Immature natural killer cell (primary cell): ENCODE data around the gene RNF20. TPM values are rescaled to one million over a fixed set of nuclear protein-coding genes. Genes with fewer than 3 reads are reported as not detected.
"Not testable (repeated sequence)": the region's sequence is repeated elsewhere in the genome, so short reads cannot be mapped to it uniquely, and the experiment has no call there.

Experiments used
- DNase-seq, 3 donors: peaks; one replicate each; pipeline ENCODE4 v3.0.0; 2022; ENCODE audit warnings: mixed read lengths in 1 of 3
- H3K27ac Mint-ChIP-seq, 6 donors: one replicate each; pipeline ENCODE4 v1.8.0; 2020; ENCODE audit warnings: mixed read lengths in 6 of 6, mild to moderate bottlenecking in 5 of 6, inconsistent platforms in 4 of 6, moderate library complexity in 3 of 6
- H3K27me3 Mint-ChIP-seq, 3 donors: one replicate each; pipeline ENCODE4 v1.8.0; 2020 to 2021; ENCODE audit warnings: low read depth in 3 of 3, mild to moderate bottlenecking in 3 of 3, mixed read lengths in 3 of 3, moderate library complexity in 3 of 3, inconsistent platforms in 1 of 3
- H3K36me3 Mint-ChIP-seq, 3 donors: one replicate each; pipeline ENCODE4 v1.8.0; 2020; ENCODE audit warnings: mixed read lengths in 3 of 3, inconsistent platforms in 2 of 3, mild to moderate bottlenecking in 2 of 3
- H3K4me1 Mint-ChIP-seq, 2 donors: one replicate each; pipeline ENCODE4 v1.8.0; 2020; ENCODE audit warnings: inconsistent platforms in 2 of 2, mild to moderate bottlenecking in 2 of 2, mixed read lengths in 2 of 2, moderate library complexity in 1 of 2
- H3K4me3 Mint-ChIP-seq, 5 donors: one replicate each; pipeline ENCODE4 v1.8.0; 2020; ENCODE audit warnings: mild to moderate bottlenecking in 5 of 5, mixed read lengths in 5 of 5, inconsistent platforms in 3 of 5, moderate library complexity in 3 of 5
- H3K9me3 Mint-ChIP-seq, 6 donors: one replicate each; pipeline ENCODE4 v1.8.0; 2020; ENCODE audit warnings: mild to moderate bottlenecking in 6 of 6, mixed read lengths in 6 of 6, inconsistent platforms in 4 of 6, moderate library complexity in 3 of 6
- polyA plus RNA-seq, 3 donors: library from polyadenylated mRNA; unstranded; fragments of 300-500 nt; fragmentation: Illumina TruSeq; gene quantifications; one replicate each; pipeline ENCODE4 v1.2.3, GENCODE V29; 2021

The RNF20 gene
- polyA plus RNA-seq, 3 donors from 2014 or later: 19.8 to 57.0 (median 26.9) TPM

DNA sequence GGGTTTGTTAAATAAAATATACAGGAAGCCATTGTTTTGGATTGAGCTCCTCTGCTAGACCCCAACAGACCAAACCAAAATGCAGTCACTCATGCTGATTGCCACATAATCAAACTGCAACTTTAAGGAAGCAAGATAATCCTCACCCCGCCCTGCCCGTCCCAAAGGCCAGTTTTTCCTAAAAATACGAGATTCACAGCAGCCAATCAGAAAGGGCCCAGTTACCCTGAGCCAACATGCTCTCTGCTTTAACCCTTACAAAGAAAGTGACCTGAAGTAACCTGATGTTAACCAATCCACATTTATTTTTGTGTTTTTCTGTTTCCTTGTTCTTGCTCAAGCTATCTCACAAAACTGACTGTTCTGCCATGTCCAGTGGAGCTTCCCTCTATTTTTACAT lies 21.5 kb upstream of the RNF20 start:
- Mint-ChIP-seq H3K36me3 (no peaks in the 10 kb centered on the region), H3K4me1 (no peaks in the 10 kb centered on the region), H3K4me3 (no peak overlapping the region), H3K27me3 (peaks cover 0 to 9% (median 6%) of the 10 kb centered on the region in 3 donors), H3K27ac (no peak overlapping the region), H3K9me3 (no peaks in the 10 kb centered on the region)
- no peak for DNase-seq

DNA sequence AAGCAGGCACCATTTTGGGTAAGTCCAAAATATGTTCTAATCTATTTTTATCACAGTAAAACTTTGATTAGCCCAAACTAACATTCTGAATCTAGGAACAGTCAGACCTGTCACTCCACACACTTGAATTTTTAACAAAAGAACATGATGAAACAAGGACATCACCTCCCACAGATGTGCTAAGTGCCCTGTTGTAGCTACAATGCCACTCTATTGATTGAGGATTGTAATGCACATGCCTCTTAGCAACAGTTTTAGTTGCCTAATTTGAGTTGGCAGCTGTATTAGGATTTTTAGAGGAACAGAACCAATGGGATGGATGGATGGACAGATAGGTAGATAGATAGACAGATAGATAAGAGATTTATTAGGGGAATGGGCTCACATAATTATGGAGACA lies 20.3 kb upstream of the RNF20 start:
- no peaks in the 10 kb centered on the region for H3K4me1 Mint-ChIP-seq
- no peak overlapping the region for H3K4me3 Mint-ChIP-seq
- DNase-seq: no peak
- peaks cover 0 to 4% (median 0%) of the 10 kb centered on the region in 6 donors for H3K9me3 Mint-ChIP-seq
- no peak overlapping the region for H3K27ac Mint-ChIP-seq
- H3K27me3 Mint-ChIP-seq: peaks cover 0 to 6% (median 4%) of the 10 kb centered on the region in 3 donors
- H3K36me3 Mint-ChIP-seq: no peaks in the 10 kb centered on the region

- no peak overlapping the region for H3K4me3 Mint-ChIP-seq
- H3K36me3 Mint-ChIP-seq: no peaks in the 10 kb centered on the region
- no peak for DNase-seq
- H3K27ac Mint-ChIP-seq: no peak overlapping the region
- H3K9me3 Mint-ChIP-seq: peaks cover 0 to 4% (median 0%) of the 10 kb centered on the region in 6 donors
- H3K27me3 Mint-ChIP-seq: peaks cover 0 to 7% (median 7%) of the 10 kb centered on the region in 3 donors
- H3K4me1 Mint-ChIP-seq: no peaks in the 10 kb centered on the region
These were observed 19.6 kb upstream of the RNF20 start for GRCh38 chr9:101514071-101514470.

GRCh38 chr9:101516655-101517054 lies 17.0 kb upstream of the RNF20 start:
- H3K27ac Mint-ChIP-seq: no peak overlapping the region
- H3K9me3 Mint-ChIP-seq: peaks cover 0 to 4% (median 0%) of the 10 kb centered on the region in 6 donors
- peaks cover 4 to 15% (median 6%) of the 10 kb centered on the region in 3 donors for H3K27me3 Mint-ChIP-seq
- H3K4me1 Mint-ChIP-seq: no peaks in the 10 kb centered on the region
- H3K4me3 Mint-ChIP-seq: no peak overlapping the region
- H3K36me3 Mint-ChIP-seq: no peaks in the 10 kb centered on the region
- no peak for DNase-seq

DNA sequence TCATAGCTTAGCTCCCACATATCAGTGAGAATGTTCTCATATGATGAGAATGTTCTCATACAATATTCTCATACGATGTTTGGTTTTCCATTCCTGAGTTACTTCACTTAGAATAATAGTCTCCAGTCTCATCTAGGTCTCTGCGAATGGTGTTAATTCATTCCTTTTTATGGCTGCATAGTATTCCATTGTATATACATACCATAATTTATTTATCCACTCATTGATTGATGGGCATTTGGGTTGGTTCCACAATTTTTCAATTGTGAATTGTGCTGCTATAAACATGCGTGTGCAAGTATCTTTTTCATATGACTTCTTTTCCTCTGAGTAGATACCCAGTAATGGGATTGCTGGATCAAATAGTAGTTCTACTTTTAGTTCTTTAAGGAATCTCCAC lies 15.2 kb upstream of the RNF20 start:
- H3K9me3 Mint-ChIP-seq, H3K4me3 Mint-ChIP-seq, H3K36me3 Mint-ChIP-seq, H3K27ac Mint-ChIP-seq, DNase-seq, H3K4me1 Mint-ChIP-seq: not testable (repeated sequence)
- peaks cover 4 to 15% (median 9%) of the 10 kb centered on the region in 3 donors for H3K27me3 Mint-ChIP-seq

GRCh38 chr9:101524371-101524770 lies 9.3 kb upstream of the RNF20 start:
- no peak for DNase-seq
- Mint-ChIP-seq H3K36me3 (no peaks in the 10 kb centered on the region), H3K4me3 (no peak overlapping the region), H3K27ac (no peak overlapping the region), H3K27me3 (peaks cover 4 to 13% (median 5%) of the 10 kb centered on the region in 3 donors), H3K4me1 (no peaks in the 10 kb centered on the region), H3K9me3 (no peaks in the 10 kb centered on the region)

GRCh38 chr9:101527066-101527465 lies 6.6 kb upstream of the RNF20 start:
- DNase-seq: no peak
- H3K9me3 Mint-ChIP-seq: no peaks in the 10 kb centered on the region
- no peaks in the 10 kb centered on the region for H3K36me3 Mint-ChIP-seq
- peaks cover 0 to 7% (median 2%) of the 10 kb centered on the region in 3 donors for H3K27me3 Mint-ChIP-seq
- no peak overlapping the region for H3K27ac Mint-ChIP-seq
- no peaks in the 10 kb centered on the region for H3K4me1 Mint-ChIP-seq
- no peak overlapping the region for H3K4me3 Mint-ChIP-seq

DNA sequence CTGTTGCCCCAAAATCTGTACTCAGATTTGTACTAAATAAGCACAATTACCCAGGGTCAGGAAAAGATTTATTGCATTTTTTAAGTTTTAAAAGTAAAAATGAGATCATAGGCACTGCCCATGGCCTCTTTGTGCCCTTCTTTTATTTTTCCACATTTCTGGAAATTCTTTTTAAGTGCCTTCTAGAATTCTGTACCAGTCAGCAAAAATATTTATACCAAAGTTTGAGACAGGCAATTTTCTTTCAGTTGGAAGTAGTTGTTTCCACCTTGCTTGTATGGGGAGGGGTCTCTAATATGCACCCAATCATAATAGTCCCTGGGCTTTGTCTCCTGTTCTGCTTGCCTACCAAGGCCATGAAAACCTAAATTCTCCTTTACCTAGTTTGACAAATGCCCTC lies 5.6 kb upstream of the RNF20 start:
- no peak for DNase-seq
- Mint-ChIP-seq H3K27me3 (peaks cover 0 to 7% (median 3%) of the 10 kb centered on the region in 3 donors), H3K4me3 (no peak overlapping the region), H3K9me3 (no peaks in the 10 kb centered on the region), H3K36me3 (no peaks in the 10 kb centered on the region), H3K27ac (no peak overlapping the region), H3K4me1 (peaks cover 3 to 4% of the 10 kb centered on the region in 2 donors)

- peak; percentile 52 to 62 (median 53) for DNase-seq
- H3K36me3 Mint-ChIP-seq: no peaks in the 10 kb centered on the region
- no peaks in the 10 kb centered on the region for H3K9me3 Mint-ChIP-seq
- H3K4me1 Mint-ChIP-seq: peaks cover 18 to 22% of the 10 kb centered on the region in 2 donors
- H3K27ac Mint-ChIP-seq: no peak overlapping the region
- H3K27me3 Mint-ChIP-seq: peaks cover 5 to 8% (median 5%) of the 10 kb centered on the region in 3 donors
- H3K4me3 Mint-ChIP-seq: no peak overlapping the region
These were observed 3.5 kb upstream of the RNF20 start for GRCh38 chr9:101530076-101530711.

GRCh38 chr9:101536351-101536750 lies 2.7 kb downstream of the RNF20 start:
- no peak overlapping the region for H3K27ac Mint-ChIP-seq
- peaks cover 0 to 7% (median 7%) of the 10 kb centered on the region in 3 donors for H3K36me3 Mint-ChIP-seq
- H3K27me3 Mint-ChIP-seq: peaks cover 5 to 8% (median 5%) of the 10 kb centered on the region in 3 donors
- no peak overlapping the region for H3K4me3 Mint-ChIP-seq
- peaks cover 22 to 23% of the 10 kb centered on the region in 2 donors for H3K4me1 Mint-ChIP-seq
- no peak for DNase-seq
- H3K9me3 Mint-ChIP-seq: no peaks in the 10 kb centered on the region

- Mint-ChIP-seq H3K27me3 (peaks cover 5 to 8% (median 5%) of the 10 kb centered on the region in 3 donors), H3K27ac (no peak overlapping the region), H3K4me1 (peaks cover 22 to 23% of the 10 kb centered on the region in 2 donors), H3K4me3 (no peak overlapping the region), H3K9me3 (no peaks in the 10 kb centered on the region), H3K36me3 (peaks cover 0 to 7% (median 7%) of the 10 kb centered on the region in 3 donors)
- DNase-seq: no peak
These were observed 3.3 kb downstream of the RNF20 start for GRCh38 chr9:101536938-101537337.

GRCh38 chr9:101540069-101540468 lies 6.4 kb downstream of the RNF20 start:
- Mint-ChIP-seq H3K9me3 (no peaks in the 10 kb centered on the region), H3K27ac (no peak overlapping the region), H3K4me3 (no peak overlapping the region), H3K4me1 (peaks cover 0 to 6% of the 10 kb centered on the region in 2 donors), H3K27me3 (no peaks in the 10 kb centered on the region), H3K36me3 (peaks cover 0 to 19% (median 10%) of the 10 kb centered on the region in 3 donors)
- DNase-seq: no peak

- no peak for DNase-seq
- peaks cover 0 to 2% (median 0%) of the 10 kb centered on the region in 3 donors for H3K27me3 Mint-ChIP-seq
- no peak overlapping the region for H3K27ac Mint-ChIP-seq
- no peaks in the 10 kb centered on the region for H3K4me1 Mint-ChIP-seq
- peaks cover 29 to 39% (median 30%) of the 10 kb centered on the region in 3 donors for H3K36me3 Mint-ChIP-seq
- H3K4me3 Mint-ChIP-seq: no peak overlapping the region
- H3K9me3 Mint-ChIP-seq: no peaks in the 10 kb centered on the region
These were observed 9.6 kb downstream of the RNF20 start for GRCh38 chr9:101543098-101543735.

DNA sequence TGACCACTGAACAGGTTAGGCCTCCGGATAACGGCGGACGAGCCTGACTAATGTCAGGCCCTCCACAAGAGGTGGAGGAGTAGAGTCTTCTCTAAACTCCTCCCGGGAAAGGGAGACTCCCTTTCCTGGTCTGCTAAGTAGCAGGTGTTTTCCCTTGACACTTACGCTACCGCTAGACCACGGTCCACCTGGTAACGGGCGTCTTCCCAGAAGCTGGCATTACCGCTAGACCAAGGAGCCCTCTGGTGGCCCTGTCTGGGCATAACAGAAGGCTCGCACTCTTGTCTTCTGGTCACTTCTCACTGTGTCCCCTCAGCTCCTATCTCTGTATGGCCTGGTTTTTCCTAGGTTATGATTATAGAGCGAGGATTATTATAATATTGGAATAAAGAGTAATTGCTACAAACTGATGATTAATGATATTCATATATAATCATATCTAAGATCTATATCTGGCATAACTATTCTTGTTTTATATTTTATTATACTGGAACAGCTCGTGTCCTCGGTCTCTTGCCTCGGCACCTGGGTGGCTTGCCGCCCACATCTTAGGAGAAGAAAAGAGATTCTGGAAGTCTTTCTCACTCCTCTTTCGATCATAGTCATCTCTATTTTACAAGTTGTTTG lies 15.9 kb downstream of the RNF20 start:
- not testable (repeated sequence) for H3K9me3 Mint-ChIP-seq, DNase-seq, H3K27ac Mint-ChIP-seq, H3K4me3 Mint-ChIP-seq, H3K27me3 Mint-ChIP-seq, H3K4me1 Mint-ChIP-seq
- peaks cover 67 to 91% (median 76%) of the 10 kb centered on the region in 3 donors for H3K36me3 Mint-ChIP-seq
